GM11168 (cell line): ENCODE measurements around the gene MRPS16.

Experiments
- in situ Hi-C: fragments of 300-500 bp; cut with MboI; formaldehyde crosslinking; loops from one replicate; pipeline ENCODE4 v1.12.0; 2022; ENCODE audit warnings: low sequenced_read_pairs; ENCODE audit not compliant: unreplicated experiment

The MRPS16 gene

GRCh38 chr10:73246322-73246645, 6.2 kb downstream of the MRPS16 start:
- in situ Hi-C loops: no loop called here

- in situ Hi-C loops: no loop called here
Measured at GRCh38 chr10:73244866-73245477, 7.5 kb downstream of the MRPS16 start.

- in situ Hi-C loops: no loop called here
Measured at GRCh38 chr10:73239908-73240307, 12.5 kb downstream of the MRPS16 start.

GRCh38 chr10:73238990-73239566, 13.4 kb downstream of the MRPS16 start:
- in situ Hi-C loops: no loop called here

GRCh38 chr10:73234695-73235094, 17.7 kb downstream of the MRPS16 start:
- in situ Hi-C loops: no loop called here

- in situ Hi-C loops: no loop called here
Measured at GRCh38 chr10:73233883-73234282, 18.6 kb downstream of the MRPS16 start.

- in situ Hi-C loops: no loop called here
Measured at GRCh38 chr10:73232887-73233286, 19.6 kb downstream of the MRPS16 start.

GRCh38 chr10:73229567-73229966, 22.9 kb downstream of the MRPS16 start:
- in situ Hi-C loops: no loop called here

GRCh38 chr10:73228247-73228646, 24.2 kb downstream of the MRPS16 start:
- in situ Hi-C loops: no loop called here

GRCh38 chr10:73226663-73227062, 25.8 kb downstream of the MRPS16 start:
- in situ Hi-C loops: no loop called here

GRCh38 chr10:73225518-73225917, 26.9 kb downstream of the MRPS16 start:
- in situ Hi-C loops: no loop called here

- in situ Hi-C loops: no loop called here
Measured at GRCh38 chr10:73220989-73221388, 31.5 kb downstream of the MRPS16 start.

GRCh38 chr10:73219384-73219783, 33.1 kb downstream of the MRPS16 start:
- in situ Hi-C loops: no loop called here

- in situ Hi-C loops: no loop called here
Measured at GRCh38 chr10:73218431-73219191, 33.8 kb downstream of the MRPS16 start.

GRCh38 chr10:73217628-73218027, 34.8 kb downstream of the MRPS16 start:
- in situ Hi-C loops: no loop called here

- in situ Hi-C loops: no loop called here
Measured at GRCh38 chr10:73215749-73216148, 36.7 kb downstream of the MRPS16 start.

- in situ Hi-C loops: no loop called here
Measured at GRCh38 chr10:73211106-73211811, 41.2 kb downstream of the MRPS16 start.

GRCh38 chr10:73210395-73211105, 41.9 kb downstream of the MRPS16 start:
- in situ Hi-C loops: no loop called here

- in situ Hi-C loops: no loop called here
Measured at GRCh38 chr10:73209705-73210104, 42.7 kb downstream of the MRPS16 start.

GRCh38 chr10:73207883-73208282, 44.6 kb downstream of the MRPS16 start:
- in situ Hi-C loops: no loop called here

GRCh38 chr10:73206385-73206784, 46.1 kb downstream of the MRPS16 start:
- in situ Hi-C loops: no loop called here
